ENCODE measurements around the gene RCC2. TPM values are rescaled to one million over a fixed set of nuclear protein-coding genes. Genes with fewer than 3 reads are reported as not detected.

RCC2 gene
- total RNA-seq, 1 donor from 2014 or later: 180 TPM

GRCh38 chr1:17466359-17466758, 26.9 kb upstream of the RCC2 start:
- H3K27ac Mint-ChIP-seq (ENCODE audit: unreplicated experiment): no peak overlapping the region
- no peak for DNase-seq (ENCODE audit: low spot score)
- H3K36me3 Mint-ChIP-seq (ENCODE audit: low read depth, unreplicated experiment): no peaks in the 10 kb centered on the region
- no peaks in the 10 kb centered on the region for H3K9me3 Mint-ChIP-seq (ENCODE audit: unreplicated experiment)
- TF ChIP-seq CTCF (IDR thresholded peaks at IDR 0.05; ENCODE audit: unreplicated experiment): no peak
- peaks cover 4% of the 10 kb centered on the region for H3K4me1 Mint-ChIP-seq (ENCODE audit: unreplicated experiment)
- H3K4me3 Mint-ChIP-seq (ENCODE audit: unreplicated experiment): no peak overlapping the region
- peaks cover 4% of the 10 kb centered on the region for H3K27me3 Mint-ChIP-seq (ENCODE audit: unreplicated experiment)

- Mint-ChIP-seq H3K27ac (ENCODE audit: unreplicated experiment) (no peak overlapping the region), H3K4me3 (ENCODE audit: unreplicated experiment) (no peak overlapping the region), H3K4me1 (ENCODE audit: unreplicated experiment) (no peaks in the 10 kb centered on the region), H3K9me3 (ENCODE audit: unreplicated experiment) (no peaks in the 10 kb centered on the region), H3K36me3 (ENCODE audit: low read depth, unreplicated experiment) (no peaks in the 10 kb centered on the region), H3K27me3 (ENCODE audit: unreplicated experiment) (peaks cover 4% of the 10 kb centered on the region)
- no peak for TF ChIP-seq CTCF (IDR thresholded peaks at IDR 0.05; ENCODE audit: unreplicated experiment)
- DNase-seq (ENCODE audit: low spot score): no peak
Observed at GRCh38 chr1:17465228-17465627, 25.8 kb upstream of the RCC2 start.

GRCh38 chr1:17463991-17464390, 24.5 kb upstream of the RCC2 start:
- Mint-ChIP-seq H3K27ac (ENCODE audit: unreplicated experiment) (no peak overlapping the region), H3K9me3 (ENCODE audit: unreplicated experiment) (no peaks in the 10 kb centered on the region), H3K27me3 (ENCODE audit: unreplicated experiment) (peaks cover 4% of the 10 kb centered on the region), H3K36me3 (ENCODE audit: low read depth, unreplicated experiment) (no peaks in the 10 kb centered on the region), H3K4me1 (ENCODE audit: unreplicated experiment) (no peaks in the 10 kb centered on the region), H3K4me3 (ENCODE audit: unreplicated experiment) (no peak overlapping the region)
- DNase-seq (ENCODE audit: low spot score): no peak
- TF ChIP-seq CTCF (IDR thresholded peaks at IDR 0.05; ENCODE audit: unreplicated experiment): no peak

- Mint-ChIP-seq H3K36me3 (ENCODE audit: low read depth, unreplicated experiment) (no peaks in the 10 kb centered on the region), H3K4me1 (ENCODE audit: unreplicated experiment) (no peaks in the 10 kb centered on the region), H3K9me3 (ENCODE audit: unreplicated experiment) (no peaks in the 10 kb centered on the region), H3K27me3 (ENCODE audit: unreplicated experiment) (peaks cover 4% of the 10 kb centered on the region), H3K4me3 (ENCODE audit: unreplicated experiment) (no peak overlapping the region), H3K27ac (ENCODE audit: unreplicated experiment) (no peak overlapping the region)
- no peak for TF ChIP-seq CTCF (IDR thresholded peaks at IDR 0.05; ENCODE audit: unreplicated experiment)
- DNase-seq (ENCODE audit: low spot score): no peak
Observed at GRCh38 chr1:17462669-17463068, 23.2 kb upstream of the RCC2 start.

- DNase-seq (ENCODE audit: low spot score): no peak
- no peak for TF ChIP-seq CTCF (IDR thresholded peaks at IDR 0.05; ENCODE audit: unreplicated experiment)
- no peaks in the 10 kb centered on the region for H3K4me1 Mint-ChIP-seq (ENCODE audit: unreplicated experiment)
- no peak overlapping the region for H3K27ac Mint-ChIP-seq (ENCODE audit: unreplicated experiment)
- no peaks in the 10 kb centered on the region for H3K9me3 Mint-ChIP-seq (ENCODE audit: unreplicated experiment)
- no peak overlapping the region for H3K4me3 Mint-ChIP-seq (ENCODE audit: unreplicated experiment)
- peaks cover 2% of the 10 kb centered on the region for H3K27me3 Mint-ChIP-seq (ENCODE audit: unreplicated experiment)
- no peaks in the 10 kb centered on the region for H3K36me3 Mint-ChIP-seq (ENCODE audit: low read depth, unreplicated experiment)
Observed at GRCh38 chr1:17460219-17460618, 20.7 kb upstream of the RCC2 start.

Measured in endothelial cell (in vitro differentiated cells).